Measurements from ENCODE around the gene CCT4. TPM values are rescaled to one million over a fixed set of nuclear protein-coding genes. Genes with fewer than 3 reads are reported as not detected.

Gene CCT4
- total RNA-seq, 2 donors from 2014 or later, result 80.1 to 187 TPM

DNA sequence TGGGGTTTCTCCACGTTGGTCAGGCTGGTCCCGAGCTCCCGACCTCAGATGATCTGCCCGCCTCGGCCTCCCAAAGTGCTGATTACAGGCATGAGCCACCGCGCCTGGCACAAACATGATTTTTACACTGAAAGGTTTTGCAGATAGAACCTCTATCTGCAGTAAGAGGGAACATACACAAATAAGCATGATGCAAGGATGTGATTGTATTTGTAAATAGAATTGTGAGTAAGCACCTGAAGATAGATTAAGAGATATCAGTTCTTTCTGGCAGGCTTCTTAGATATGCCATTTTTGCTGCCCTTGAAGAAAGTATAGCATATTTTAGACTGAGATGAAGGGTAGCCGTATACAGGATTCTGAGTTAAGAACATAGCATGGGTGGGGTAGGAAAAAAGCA lies 20.7 kb upstream of the CCT4 start:
- TF ChIP-seq CTCF (IDR thresholded peaks at IDR 0.05), result no peak
- no peak overlapping the region for H3K9ac ChIP-seq (ENCODE audit: low read depth in 2 of 2, low read length in 2 of 2)
- H3K4me3 ChIP-seq, result no peak overlapping the region
- peaks cover 4% of the 10 kb centered on the region for H3K4me1 ChIP-seq
- no peaks in the 10 kb centered on the region for H3K27me3 ChIP-seq
- DNase-seq, result no peak
- no peaks in the 10 kb centered on the region for H3K36me3 ChIP-seq
- no peaks in the 10 kb centered on the region for H3K9me3 ChIP-seq
- no peak overlapping the region for H3K27ac ChIP-seq
- intact Hi-C loops (cut with DNase I), result no loop called here

DNA sequence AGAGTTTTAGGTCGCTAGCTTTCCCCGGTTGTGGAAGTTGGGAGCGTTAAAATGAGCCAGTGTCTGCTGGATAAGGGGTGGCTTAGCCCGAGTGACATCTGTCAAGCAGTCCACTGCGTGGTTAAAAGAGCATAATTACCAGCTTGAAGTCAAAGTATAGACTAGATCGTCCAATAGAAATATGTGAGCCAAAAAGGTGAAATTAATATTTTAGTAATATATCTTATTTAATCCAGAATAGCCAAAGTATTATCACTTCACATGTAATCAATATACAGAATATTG lies 17.7 kb upstream of the CCT4 start:
- H3K9me3 ChIP-seq, result no peaks in the 10 kb centered on the region
- no peaks in the 10 kb centered on the region for H3K27me3 ChIP-seq
- no peaks in the 10 kb centered on the region for H3K36me3 ChIP-seq
- H3K27ac ChIP-seq, result no peak overlapping the region
- H3K9ac ChIP-seq (ENCODE audit: low read depth in 2 of 2, low read length in 2 of 2), result peak overlapping the region; percentile 72 to 91
- H3K4me3 ChIP-seq, result peak overlapping the region; percentile 67
- H3K4me1 ChIP-seq, result peaks cover 4% of the 10 kb centered on the region
- TF ChIP-seq CTCF (IDR thresholded peaks at IDR 0.05), result no peak
- intact Hi-C loops (cut with DNase I), result no loop called here
- no peak for DNase-seq

GRCh38 chr2:61905372-61906185 lies 17.1 kb upstream of the CCT4 start, which contains the start of gene COMMD1:
Gene COMMD1, plus strand, starts transcription at chr2:61905674. Its CDS starts 5 bp downstream, at chr2:61905679.
- TF ChIP-seq CTCF (IDR thresholded peaks at IDR 0.05), result no peak
- peak; percentile 89 for DNase-seq
- Histone ChIP-seq H3K36me3 (no peaks in the 10 kb centered on the region), H3K9ac (ENCODE audit: low read depth in 2 of 2, low read length in 2 of 2) (peak within 1 kb of the TSS; percentile 72 to 91), H3K27ac (no peak within 1 kb of the TSS), H3K9me3 (no peaks in the 10 kb centered on the region), H3K4me3 (peak within 1 kb of the TSS; percentile 67), H3K27me3 (no peaks in the 10 kb centered on the region), H3K4me1 (peaks cover 4% of the 10 kb centered on the region)
- intact Hi-C loops (cut with DNase I), result no loop called here

GRCh38 chr2:61900281-61900680 lies 11.8 kb upstream of the CCT4 start:
- intact Hi-C loops (cut with DNase I), result no loop called here
- no peaks in the 10 kb centered on the region for H3K9me3 ChIP-seq
- no peak overlapping the region for H3K4me3 ChIP-seq
- H3K27me3 ChIP-seq, result no peaks in the 10 kb centered on the region
- H3K4me1 ChIP-seq, result peaks cover 4% of the 10 kb centered on the region
- no peak overlapping the region for H3K9ac ChIP-seq (ENCODE audit: low read depth in 2 of 2, low read length in 2 of 2)
- no peak for DNase-seq
- TF ChIP-seq CTCF (IDR thresholded peaks at IDR 0.05), result no peak
- no peaks in the 10 kb centered on the region for H3K36me3 ChIP-seq
- no peak overlapping the region for H3K27ac ChIP-seq

DNA sequence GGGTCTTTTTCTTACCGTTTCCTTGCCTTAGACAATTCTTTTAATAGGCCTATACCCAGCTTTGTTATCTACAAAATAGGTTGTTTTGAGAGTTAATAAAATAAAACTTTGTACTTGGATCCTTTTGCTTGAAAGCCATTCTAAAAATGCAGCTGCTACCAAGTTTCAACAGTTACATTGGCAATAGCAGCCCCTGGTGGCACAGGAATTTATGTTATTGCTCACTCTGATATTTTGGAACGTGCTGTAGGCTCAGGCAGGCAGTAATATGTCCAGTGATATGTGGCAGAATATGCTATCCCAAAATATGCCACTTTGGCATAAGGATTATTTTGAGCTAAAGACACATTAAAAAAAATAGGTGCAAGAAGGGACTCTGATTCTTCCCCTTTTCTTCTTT lies 10.4 kb upstream of the CCT4 start:
- Histone ChIP-seq H3K9ac (ENCODE audit: low read depth in 2 of 2, low read length in 2 of 2) (no peak overlapping the region), H3K9me3 (no peaks in the 10 kb centered on the region), H3K27me3 (no peaks in the 10 kb centered on the region), H3K4me3 (no peak overlapping the region), H3K36me3 (no peaks in the 10 kb centered on the region), H3K4me1 (no peaks in the 10 kb centered on the region), H3K27ac (no peak overlapping the region)
- intact Hi-C loops (cut with DNase I), result no loop called here
- DNase-seq, result no peak
- TF ChIP-seq CTCF (IDR thresholded peaks at IDR 0.05), result no peak
